Measurements from ENCODE around the gene WDFY3. TPM values are rescaled to one million over a fixed set of nuclear protein-coding genes. Genes with fewer than 3 reads are reported as not detected.

WDFY3 gene
- total and polyA plus RNA-seq, 2 of the 4 experiments (the other 2 are of a cell fraction), result 12.5 to 58.1 TPM

DNA sequence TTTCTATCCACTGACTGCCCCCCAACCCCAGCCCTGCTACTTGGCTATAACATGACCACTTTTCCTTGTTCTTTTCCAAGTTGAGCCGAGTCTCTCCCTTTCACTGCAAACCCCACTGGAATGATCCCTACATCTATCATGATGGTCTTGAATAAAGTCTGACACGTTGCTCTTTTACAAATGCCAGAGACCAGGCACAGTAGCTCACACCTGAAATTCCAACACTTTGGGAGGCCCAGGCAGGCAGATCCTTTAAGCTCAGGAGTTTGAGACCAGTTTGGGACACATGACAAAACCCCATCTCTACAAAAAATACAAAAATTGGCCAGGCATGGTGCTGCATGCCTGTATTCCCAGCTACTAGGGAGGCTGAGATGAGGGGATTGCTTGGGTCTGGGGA is 100.9 kb downstream of the WDFY3 start:
- no peak overlapping the region for H3K14ac ChIP-seq (replicated peaks; ENCODE audit: low read depth, low read length)
- H3K18ac ChIP-seq (ENCODE audit: low read depth, low read length), result no peak overlapping the region
- H2AK9ac ChIP-seq (replicated peaks; ENCODE audit: low read depth, low read length, poor library complexity), result no peak overlapping the region
- no TSS peak for BruUV-seq (replicated peaks)
- no peak overlapping the region for H2BK20ac ChIP-seq (ENCODE audit: low read depth, low read length)
- H3K4ac ChIP-seq (ENCODE audit: low read depth, low read length), result no peak overlapping the region
- no peak overlapping the region for H4K5ac ChIP-seq (ENCODE audit: low read depth, low read length)
- ChIA-PET CTCF (no interaction called here), POLR2A (ENCODE audit: unreplicated experiment) (no interaction called here)
- H3K36me3 ChIP-seq (ENCODE audit: control insufficient read depth, insufficient read depth, low read length), result no peaks in the 10 kb centered on the region
- 100% methylated on average over 1 of the region's 2 CpGs; no CpG with 5 or more reads in 1 of the 2 experiments for WGBS, 2 experiments (ENCODE audit: extremely low coverage in 2 of 2, insufficient read length in 1 of 2)
- no peaks in the 10 kb centered on the region for H3K9me3 ChIP-seq (ENCODE audit: control insufficient read depth, insufficient read depth, low read length)
- no peak overlapping the region for H2BK15ac ChIP-seq (ENCODE audit: low read depth, low read length)
- no peak overlapping the region for H4K91ac ChIP-seq (ENCODE audit: insufficient read depth, low read depth, low read length)
- no peak overlapping the region for H3K27ac ChIP-seq (ENCODE audit: insufficient read depth, low read length)
- peaks cover 26 to 42% of the 10 kb centered on the region in 2 experiments for H3K79me1 ChIP-seq (ENCODE audit: low read depth in 1 of 2, low read length in 2 of 2)
- no peaks in the 10 kb centered on the region for H4K20me1 ChIP-seq (ENCODE audit: insufficient read depth, low read length)
- no peak overlapping the region for H3K56ac ChIP-seq (ENCODE audit: extremely low read depth, insufficient read depth, low read length)
- in situ Hi-C loops (cut with MboI; ENCODE audit: low sequenced_read_pairs), result no loop called here
- DNase-seq (no peak), ATAC-seq (ENCODE audit: low read depth) (no peak)
- no peaks in the 10 kb centered on the region for H3K27me3 ChIP-seq (ENCODE audit: control insufficient read depth, insufficient read depth, low read length)
- intact Hi-C loops (cut with micrococcal nuclease), result no loop called here
- H4K8ac ChIP-seq (ENCODE audit: low read depth in 2 of 2, low read length in 2 of 2), result no peak overlapping the region
- no peak overlapping the region for H3K23ac ChIP-seq (ENCODE audit: low read depth, low read length)
- H3K4me2 ChIP-seq (ENCODE audit: low read depth, low read length), result no peak overlapping the region
- peaks cover 6% of the 10 kb centered on the region for H3K4me1 ChIP-seq (ENCODE audit: control insufficient read depth, insufficient read depth, low read length)
- no peak overlapping the region for H2AFZ ChIP-seq (replicated peaks; ENCODE audit: low read length, poor library complexity)
- dilution Hi-C loops (cut with HindIII; ENCODE audit: low sequenced_read_pairs, unreplicated experiment), result no loop called here
- H2BK120ac ChIP-seq (ENCODE audit: low read depth, low read length), result no peak overlapping the region
- H3K9ac ChIP-seq (ENCODE audit: low read depth, low read length), result no peak overlapping the region
- H2BK5ac ChIP-seq (ENCODE audit: low read depth, low read length, poor library complexity, severe bottlenecking), result no peak overlapping the region
- H2AK5ac ChIP-seq (ENCODE audit: low read depth, low read length), result no peak overlapping the region
- TF ChIP-seq POLR2A (IDR thresholded peaks at IDR 0.05; ENCODE audit: low read depth, low read length), result no peak
- no peak for TF ChIP-seq MXI1 (IDR thresholded peaks at IDR 0.05; ENCODE audit: borderline replicate concordance, low read depth, low read length)
- TF ChIP-seq, protein P1, sequence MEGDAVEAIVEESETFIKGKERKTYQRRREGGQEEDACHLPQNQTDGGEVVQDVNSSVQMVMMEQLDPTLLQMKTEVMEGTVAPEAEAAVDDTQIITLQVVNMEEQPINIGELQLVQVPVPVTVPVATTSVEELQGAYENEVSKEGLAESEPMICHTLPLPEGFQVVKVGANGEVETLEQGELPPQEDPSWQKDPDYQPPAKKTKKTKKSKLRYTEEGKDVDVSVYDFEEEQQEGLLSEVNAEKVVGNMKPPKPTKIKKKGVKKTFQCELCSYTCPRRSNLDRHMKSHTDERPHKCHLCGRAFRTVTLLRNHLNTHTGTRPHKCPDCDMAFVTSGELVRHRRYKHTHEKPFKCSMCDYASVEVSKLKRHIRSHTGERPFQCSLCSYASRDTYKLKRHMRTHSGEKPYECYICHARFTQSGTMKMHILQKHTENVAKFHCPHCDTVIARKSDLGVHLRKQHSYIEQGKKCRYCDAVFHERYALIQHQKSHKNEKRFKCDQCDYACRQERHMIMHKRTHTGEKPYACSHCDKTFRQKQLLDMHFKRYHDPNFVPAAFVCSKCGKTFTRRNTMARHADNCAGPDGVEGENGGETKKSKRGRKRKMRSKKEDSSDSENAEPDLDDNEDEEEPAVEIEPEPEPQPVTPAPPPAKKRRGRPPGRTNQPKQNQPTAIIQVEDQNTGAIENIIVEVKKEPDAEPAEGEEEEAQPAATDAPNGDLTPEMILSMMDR (conservative IDR thresholded peaks at IDR 0.05; ENCODE audit: low read depth, low read length), result no peak
- no peak for TF ChIP-seq BHLHE40 (IDR thresholded peaks at IDR 0.05; ENCODE audit: low read depth, low read length)
- TF ChIP-seq, protein P2, sequence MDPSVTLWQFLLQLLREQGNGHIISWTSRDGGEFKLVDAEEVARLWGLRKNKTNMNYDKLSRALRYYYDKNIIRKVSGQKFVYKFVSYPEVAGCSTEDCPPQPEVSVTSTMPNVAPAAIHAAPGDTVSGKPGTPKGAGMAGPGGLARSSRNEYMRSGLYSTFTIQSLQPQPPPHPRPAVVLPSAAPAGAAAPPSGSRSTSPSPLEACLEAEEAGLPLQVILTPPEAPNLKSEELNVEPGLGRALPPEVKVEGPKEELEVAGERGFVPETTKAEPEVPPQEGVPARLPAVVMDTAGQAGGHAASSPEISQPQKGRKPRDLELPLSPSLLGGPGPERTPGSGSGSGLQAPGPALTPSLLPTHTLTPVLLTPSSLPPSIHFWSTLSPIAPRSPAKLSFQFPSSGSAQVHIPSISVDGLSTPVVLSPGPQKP (IDR thresholded peaks at IDR 0.05; ENCODE audit: borderline replicate concordance, low read depth, low read length), result no peak
- no peak for TF ChIP-seq NFE2L2 (IDR thresholded peaks at IDR 0.05; ENCODE audit: low read depth, low read length)
- no peak for TF ChIP-seq SMC3 (IDR thresholded peaks at IDR 0.05; ENCODE audit: low read depth, low read length)
- TF ChIP-seq RFX5 (IDR thresholded peaks at IDR 0.05; ENCODE audit: low read depth, low read length), result no peak
- TF ChIP-seq MAFK (IDR thresholded peaks at IDR 0.05; ENCODE audit: low read depth, low read length), result no peak
- no peak for TF ChIP-seq CHD1 (IDR thresholded peaks at IDR 0.05; ENCODE audit: low read depth, low read length)
- no peak for TF ChIP-seq CEBPB (IDR thresholded peaks at IDR 0.05; ENCODE audit: low read depth, low read length)
- TF ChIP-seq, protein P3, sequence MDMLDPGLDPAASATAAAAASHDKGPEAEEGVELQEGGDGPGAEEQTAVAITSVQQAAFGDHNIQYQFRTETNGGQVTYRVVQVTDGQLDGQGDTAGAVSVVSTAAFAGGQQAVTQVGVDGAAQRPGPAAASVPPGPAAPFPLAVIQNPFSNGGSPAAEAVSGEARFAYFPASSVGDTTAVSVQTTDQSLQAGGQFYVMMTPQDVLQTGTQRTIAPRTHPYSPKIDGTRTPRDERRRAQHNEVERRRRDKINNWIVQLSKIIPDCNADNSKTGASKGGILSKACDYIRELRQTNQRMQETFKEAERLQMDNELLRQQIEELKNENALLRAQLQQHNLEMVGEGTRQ (IDR thresholded peaks at IDR 0.05; ENCODE audit: low read depth, low read length), result no peak
- no peak for TF ChIP-seq RAD21 (IDR thresholded peaks at IDR 0.05; ENCODE audit: low read length)
- no peak for TF ChIP-seq FOS (IDR thresholded peaks at IDR 0.05; ENCODE audit: low read depth, low read length)
- TF ChIP-seq RCOR1 (IDR thresholded peaks at IDR 0.05; ENCODE audit: insufficient replicate concordance, low read length), result no peak
- no peak for TF ChIP-seq MAZ (IDR thresholded peaks at IDR 0.05; ENCODE audit: borderline replicate concordance, low read depth, low read length)
- no peak overlapping the region for H3K4me3 ChIP-seq (ENCODE audit: insufficient read depth, low read depth, low read length)
- H3K9me1 ChIP-seq (ENCODE audit: insufficient read depth, low read length), result peaks cover 8% of the 10 kb centered on the region
